HG02798 (cell line): ENCODE results near the gene IDUA.

Experiments used
- ATAC-seq: cut with Tn5 transposase; IDR thresholded peaks from one replicate; pipeline ENCODE4 v1.9.1; 2021; ENCODE audit warnings: mild to moderate bottlenecking; ENCODE audit not compliant: unreplicated experiment, poor library complexity

Gene IDUA

GRCh38 chr4:1013225-1014073 is 26.6 kb downstream of the IDUA start:
- ATAC-seq: no peak

DNA sequence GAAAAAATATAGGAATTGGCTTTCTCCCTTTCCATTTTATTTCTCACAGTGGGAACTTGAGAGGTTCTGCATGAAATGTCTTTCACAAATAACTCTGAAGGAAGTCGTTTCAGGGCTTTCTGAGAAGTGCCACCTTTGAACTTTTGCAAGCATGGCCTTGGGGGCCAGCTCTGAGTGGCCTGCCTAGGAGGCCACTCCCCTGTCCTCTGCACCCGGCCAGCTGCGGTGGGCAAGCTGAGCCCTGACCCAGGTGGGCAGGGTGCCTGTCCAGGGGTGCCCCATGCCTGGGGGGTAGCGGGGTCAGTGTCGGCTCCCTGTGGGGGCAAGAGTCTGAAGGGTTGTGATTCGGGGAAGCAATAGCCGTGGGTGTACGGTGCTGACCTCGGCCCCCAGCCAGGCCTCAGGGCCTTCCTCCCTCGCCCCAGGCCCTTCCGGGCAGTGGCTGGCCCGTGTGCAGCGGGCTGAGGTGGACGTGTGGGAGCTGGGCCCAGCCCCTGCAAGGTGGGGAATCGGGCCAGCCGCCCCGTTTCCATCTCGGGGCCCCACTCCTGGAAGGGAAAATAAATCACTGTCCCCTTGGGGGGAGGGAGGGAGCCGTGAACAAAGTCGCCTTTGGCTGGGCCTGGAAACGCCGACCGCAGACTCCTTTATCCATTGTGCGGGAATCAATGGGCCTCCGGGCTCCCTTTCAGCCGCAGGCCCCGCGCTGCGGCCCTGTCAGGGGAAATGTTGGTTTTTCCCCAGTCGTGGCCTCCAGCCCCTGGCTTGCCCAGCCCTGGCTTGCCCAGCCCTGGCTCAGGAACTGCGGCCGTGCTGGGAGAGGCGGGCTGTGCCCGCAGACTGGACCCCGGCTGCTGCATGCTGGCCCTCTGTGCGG is 27.7 kb downstream of the IDUA start:
- ATAC-seq: no peak

GRCh38 chr4:1015179-1015578 is 28.3 kb downstream of the IDUA start:
- no peak for ATAC-seq

DNA sequence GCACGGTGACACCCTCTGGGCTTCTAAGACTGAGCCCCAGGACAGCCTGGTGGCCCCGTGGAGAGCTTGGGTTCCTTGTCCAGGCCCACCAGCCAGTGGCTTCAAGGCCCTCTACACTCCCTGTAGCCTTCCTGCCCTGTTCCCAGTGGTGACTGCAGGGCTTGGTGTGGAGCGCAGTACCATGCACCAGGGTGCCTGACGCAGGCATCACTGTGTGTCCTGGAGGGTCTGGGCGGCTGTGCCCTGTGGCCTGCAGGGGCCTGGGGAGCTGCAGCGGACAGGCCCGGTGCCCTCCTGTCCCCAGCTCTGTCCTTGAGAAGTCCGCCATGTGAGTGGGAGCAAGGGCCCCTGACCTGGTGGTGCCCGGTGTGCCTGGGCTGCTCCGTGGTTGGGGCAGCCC is 28.9 kb downstream of the IDUA start:
- ATAC-seq: no peak

DNA sequence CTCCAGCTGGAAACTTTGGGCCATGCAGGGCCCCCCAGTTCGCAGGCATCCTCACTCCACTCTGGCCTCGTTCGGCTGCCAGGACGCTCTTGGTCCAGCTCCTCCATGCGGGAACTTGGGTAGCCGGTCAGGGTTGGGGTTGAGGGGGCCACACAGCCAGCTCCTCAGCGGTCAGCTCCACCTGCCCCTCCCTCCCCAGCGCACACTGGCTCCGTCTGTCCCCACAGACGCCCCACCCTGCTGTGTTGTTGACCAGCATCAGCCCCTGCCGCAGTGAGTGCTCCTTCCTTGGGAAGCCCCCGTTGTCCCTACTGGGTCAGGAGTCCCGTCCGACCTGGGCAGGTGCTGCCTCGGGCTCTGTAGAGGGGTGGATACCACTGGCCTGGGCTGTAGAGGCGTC is 30.4 kb downstream of the IDUA start:
- ATAC-seq: no peak

DNA sequence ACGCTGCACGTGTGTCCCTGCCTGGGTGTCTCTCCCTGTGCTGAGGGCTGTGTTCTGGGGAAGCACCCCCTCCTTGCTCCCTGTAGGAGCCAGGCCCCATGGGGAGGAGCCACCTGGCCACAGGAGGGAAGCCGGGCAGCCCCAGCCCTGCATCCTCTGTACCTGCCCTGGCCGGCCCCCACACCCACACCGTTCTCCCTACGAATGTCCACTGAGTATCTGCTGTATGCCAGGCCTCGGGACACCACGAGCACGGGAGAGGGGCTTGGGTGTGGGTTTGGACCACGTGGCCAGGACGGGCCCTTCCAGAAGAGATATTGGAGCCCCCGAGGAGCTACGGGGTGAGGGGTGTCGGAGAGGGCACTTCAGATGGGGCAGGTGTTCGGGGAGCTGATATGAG is 30.9 kb downstream of the IDUA start:
- no peak for ATAC-seq

GRCh38 chr4:1018147-1019020 is 31.5 kb downstream of the IDUA start:
- ATAC-seq: no peak

DNA sequence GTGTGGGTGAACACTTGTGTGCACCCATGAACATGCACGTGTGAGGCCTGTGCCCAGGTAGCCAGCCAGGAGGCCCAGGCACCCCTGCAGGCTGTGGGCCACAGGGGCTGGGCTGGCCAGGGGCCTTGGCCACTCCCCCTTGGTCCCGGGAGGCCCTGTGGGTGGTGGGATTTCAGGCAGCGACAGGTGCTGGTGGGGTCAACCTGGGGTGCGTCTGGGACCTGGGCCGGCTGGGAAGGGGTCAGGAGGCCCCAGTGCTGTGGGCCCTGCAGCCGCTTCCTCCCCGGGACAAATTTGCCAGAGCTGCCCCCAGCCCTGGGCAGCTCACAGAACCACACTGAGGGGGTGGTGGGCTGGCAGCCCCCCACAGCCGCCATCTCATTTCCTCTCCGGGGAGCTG is 32.5 kb downstream of the IDUA start:
- no peak for ATAC-seq

DNA sequence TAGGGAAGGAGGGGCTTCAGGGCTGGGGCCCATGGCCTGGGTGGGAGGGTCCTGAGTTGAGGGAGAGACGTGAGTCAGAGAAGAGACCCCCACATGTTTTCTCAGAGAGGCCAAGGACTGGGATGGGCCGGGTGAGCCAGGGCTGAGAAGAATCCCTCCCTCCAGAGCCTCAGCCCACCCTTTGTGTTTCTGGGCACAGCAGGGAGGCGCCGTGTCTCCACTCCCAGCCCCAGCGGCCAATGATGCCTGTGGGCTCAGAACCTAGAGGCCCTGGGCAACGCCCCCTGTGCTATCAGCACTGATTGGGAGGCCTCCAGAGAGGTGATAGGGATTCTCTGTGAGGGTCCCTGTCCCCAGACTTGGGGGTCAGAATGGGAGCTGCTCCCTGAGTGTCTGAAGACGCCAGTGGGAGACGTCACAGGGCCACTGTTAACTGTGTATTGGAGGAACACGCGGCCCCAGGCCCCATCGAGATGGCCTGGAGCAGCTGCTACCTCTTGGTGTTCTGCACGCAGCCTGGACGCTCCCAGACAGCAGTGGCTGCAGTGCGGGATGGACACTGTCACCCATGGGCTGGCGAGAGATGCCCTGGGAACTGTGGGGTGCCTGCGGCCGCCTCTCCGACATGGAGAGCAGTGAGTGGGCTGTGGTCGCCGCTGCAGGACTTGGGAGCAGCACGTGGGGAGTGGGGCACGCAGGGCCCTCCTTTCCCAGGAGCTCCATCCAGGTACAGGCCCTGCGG is 33.1 kb downstream of the IDUA start:
- ATAC-seq: no peak

GRCh38 chr4:1021386-1022050 is 34.7 kb downstream of the IDUA start:
- peak; percentile 76 for ATAC-seq

GRCh38 chr4:1022051-1022738 is 35.4 kb downstream of the IDUA start:
- ATAC-seq: no peak

DNA sequence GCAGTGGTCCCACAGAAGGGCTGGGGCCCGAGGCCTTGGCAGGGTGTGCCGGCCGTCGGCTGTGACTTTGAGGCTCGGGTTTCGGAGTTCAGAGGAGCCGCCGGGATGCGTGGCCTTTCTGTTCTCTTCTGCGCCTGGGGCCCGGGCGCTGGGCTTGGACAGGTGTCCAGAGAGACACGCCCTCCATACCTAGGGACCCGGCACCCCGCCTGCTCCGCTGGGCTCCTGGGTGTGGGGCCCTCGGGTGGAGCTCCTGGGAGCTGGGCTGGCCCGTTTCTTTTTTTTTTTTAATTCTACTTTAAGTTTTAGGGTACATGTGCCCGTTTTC is 35.9 kb downstream of the IDUA start:
- ATAC-seq: no peak

DNA sequence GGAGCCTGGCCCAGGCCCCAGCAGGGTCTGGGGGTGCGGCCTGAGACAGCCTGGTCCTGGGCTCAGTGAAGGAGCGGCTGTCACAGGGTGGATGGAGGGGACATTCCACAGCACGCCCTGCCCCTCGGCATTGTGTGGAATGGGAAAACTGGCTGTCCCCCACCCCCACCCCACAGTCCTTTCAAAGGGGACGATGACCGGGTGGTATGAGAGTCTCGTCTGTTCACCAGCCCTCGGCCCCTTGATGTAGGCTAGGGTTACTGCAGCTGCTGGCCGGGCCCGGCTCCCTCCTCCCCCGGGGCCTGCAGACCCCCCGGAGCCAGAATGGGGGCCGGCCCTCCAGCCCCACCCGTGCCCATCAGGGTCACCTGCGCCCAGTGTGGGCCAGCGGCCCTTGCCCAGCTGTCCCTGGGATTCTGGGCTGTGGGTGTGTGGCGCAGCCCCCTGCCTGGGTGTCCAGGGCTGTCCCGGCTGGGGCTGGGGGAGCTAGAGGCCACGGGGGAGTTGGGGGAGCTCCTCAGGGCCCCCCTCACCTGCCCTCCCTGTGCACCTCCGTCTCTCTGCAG is 36.3 kb downstream of the IDUA start:
- ATAC-seq: no peak

DNA sequence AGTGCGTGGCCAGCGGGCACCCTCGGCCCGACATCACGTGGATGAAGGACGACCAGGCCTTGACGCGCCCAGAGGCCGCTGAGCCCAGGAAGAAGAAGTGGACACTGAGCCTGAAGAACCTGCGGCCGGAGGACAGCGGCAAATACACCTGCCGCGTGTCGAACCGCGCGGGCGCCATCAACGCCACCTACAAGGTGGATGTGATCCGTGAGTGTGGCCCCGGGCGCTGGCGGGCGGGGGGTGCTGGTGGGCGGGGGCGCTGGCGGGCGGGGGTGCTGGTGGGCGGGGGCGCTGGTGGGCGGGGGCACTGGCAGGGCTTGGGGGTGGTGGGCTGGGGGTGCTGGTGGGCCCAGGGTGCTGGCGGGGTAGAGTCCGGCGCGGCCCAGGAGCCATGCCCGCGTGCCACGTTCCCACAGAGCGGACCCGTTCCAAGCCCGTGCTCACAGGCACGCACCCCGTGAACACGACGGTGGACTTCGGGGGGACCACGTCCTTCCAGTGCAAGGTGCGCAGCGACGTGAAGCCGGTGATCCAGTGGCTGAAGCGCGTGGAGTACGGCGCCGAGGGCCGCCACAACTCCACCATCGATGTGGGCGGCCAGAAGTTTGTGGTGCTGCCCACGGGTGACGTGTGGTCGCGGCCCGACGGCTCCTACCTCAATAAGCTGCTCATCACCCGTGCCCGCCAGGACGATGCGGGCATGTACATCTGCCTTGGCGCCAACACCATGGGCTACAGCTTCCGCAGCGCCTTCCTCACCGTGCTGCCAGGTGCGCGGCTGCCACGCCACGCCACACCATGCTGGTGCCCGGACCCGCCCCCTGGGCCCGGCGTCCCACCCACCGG is 37.3 kb downstream of the IDUA start:
- no peak for ATAC-seq

- no peak for ATAC-seq
These were observed 38.2 kb downstream of the IDUA start for GRCh38 chr4:1024882-1025545.

DNA sequence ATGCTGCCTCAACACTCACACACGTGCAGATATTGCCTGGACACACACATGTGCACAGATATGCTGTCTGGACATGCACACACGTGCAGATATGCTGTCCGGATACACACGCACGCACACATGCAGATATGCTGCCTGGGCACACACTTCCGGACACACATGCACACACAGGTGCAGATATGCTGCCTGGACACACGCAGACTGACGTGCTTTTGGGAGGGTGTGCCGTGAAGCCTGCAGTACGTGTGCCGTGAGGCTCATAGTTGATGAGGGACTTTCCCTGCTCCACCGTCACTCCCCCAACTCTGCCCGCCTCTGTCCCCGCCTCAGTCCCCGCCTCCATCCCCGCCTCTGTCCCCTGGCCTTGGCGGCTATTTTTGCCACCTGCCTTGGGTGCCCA is 39.3 kb downstream of the IDUA start:
- peak; percentile 57 for ATAC-seq

- no peak for ATAC-seq
These were observed 40.5 kb downstream of the IDUA start for GRCh38 chr4:1027219-1027914.
